Suppressor macrophage (primary cell): ENCODE data around the gene ARHGAP8.
A peak's percentile ranks its signal among the peaks of the same experiment; 100 is the strongest.
"Not testable (repeated sequence)": the region's sequence is repeated elsewhere in the genome, so short reads cannot be mapped to it uniquely, and the experiment has no call there.

Experiments used
- DNase-seq, 4 experiments: peaks; one replicate each; pipeline ENCODE4 v3.0.0-alpha.2; 2020 to 2022

The ARHGAP8 gene

DNA sequence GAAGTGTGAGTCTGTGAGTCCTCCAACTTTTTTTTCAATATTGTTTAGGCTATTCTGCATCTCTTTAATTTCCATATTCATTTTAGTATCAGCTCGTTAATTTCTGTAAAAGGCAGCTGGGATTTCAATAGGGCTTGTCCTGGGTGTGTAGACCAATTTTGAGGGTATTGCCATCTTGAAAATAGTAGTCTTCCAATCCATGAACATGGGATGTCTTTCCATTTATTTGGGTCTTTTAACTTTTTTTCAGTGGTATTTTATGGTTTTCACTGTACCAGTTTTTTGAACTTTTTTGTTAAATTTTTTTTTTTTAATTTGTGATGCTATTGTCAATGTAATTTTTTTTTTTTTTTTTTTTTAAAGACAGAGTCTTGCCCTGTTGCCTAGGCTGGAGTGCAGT, 79.5 kb downstream of the ARHGAP8 start:
- DNase-seq, result no peak

DNA sequence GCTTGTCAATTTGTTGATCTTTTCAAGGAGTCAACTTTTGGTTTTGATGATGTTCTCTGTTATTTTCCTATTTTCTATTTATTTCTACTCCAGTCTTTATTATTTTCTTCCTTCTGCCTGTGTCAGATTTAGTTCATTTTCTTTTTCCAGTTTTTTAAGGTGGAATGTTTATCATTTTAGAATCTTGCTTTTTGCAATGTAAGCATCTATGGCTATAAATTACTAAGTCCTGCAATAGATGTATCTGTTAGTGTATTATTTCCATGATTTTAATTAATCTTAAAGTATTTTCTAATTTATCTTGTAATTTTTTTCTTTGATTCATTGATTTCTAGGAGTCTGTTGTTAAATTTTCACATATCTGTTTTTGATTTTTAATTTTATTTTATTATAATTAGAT, 81.7 kb downstream of the ARHGAP8 start:
- DNase-seq, result no peak

DNA sequence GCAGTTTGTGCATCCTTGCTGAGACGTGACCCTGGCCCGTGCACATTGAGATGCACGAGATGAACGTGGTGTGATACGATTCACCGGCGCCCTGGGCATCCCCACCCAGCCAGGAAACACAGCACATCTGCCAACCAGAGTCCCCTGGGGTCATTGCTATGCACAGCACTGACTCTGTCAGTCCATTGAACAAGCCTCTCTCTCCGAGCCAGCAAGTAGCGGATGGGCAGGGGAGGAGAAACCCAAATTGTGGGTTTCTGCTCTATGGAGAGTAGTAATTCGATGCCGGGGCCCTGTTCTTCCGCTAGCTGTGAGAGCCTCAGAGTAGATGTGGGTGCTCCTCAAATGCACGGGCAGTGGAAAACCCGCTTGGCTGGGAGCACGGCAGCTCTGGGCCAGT, 85.1 kb downstream of the ARHGAP8 start:
- DNase-seq, result no peak

DNA sequence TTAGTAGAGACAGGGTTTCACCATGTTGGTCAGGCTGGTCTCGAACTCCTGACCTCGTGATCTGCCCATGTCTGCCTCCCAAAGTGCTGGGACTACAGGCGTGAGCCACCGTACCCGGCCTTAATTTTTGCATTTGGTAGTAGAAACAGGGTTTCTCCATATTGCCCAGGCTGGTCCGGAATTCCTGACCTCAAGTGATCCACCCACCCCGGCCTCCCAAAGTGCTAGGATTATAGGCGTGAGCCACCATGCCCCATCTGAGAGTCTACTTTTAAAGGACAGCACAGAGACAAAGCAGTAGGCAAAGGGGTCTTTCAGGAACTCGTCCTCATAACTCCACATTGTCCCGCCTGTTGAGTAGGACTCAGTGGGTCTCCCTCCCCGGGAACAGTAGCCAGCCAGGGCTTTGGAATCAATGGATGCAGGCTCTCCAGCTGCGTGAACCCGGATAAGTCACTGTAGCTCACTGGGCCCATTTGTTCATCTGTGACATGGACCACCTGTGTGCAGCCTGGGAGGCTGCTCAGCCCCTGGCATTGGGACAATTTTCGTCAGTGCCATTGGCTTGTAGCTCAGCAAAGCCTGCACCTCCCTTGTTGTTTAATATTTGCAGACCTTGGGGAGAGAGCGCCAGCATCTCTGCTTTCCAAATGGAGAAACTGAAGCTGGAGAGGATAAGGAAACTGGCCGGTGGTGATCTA, 86.1 kb downstream of the ARHGAP8 start:
- DNase-seq, result no peak

DNA sequence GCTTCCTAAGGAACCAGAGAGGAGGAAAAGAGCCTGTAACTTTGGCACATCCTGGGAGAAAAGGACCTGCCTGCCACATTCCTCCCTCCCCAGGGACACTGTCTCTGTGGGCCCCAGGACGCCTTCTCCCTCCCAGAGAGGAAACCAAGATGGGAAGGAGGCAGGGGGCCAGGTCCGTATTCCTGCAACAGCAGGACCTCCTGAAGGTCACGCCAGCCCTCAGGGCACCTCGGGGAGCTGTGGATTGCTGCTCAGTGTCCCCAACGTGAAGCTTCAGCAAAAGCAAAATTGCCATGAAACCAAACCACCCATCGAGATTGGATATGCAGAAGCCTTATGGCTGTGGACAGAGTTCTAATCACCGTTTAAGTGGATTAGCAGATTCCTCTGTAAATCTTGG, 86.7 kb downstream of the ARHGAP8 start:
- no peak for DNase-seq

DNA sequence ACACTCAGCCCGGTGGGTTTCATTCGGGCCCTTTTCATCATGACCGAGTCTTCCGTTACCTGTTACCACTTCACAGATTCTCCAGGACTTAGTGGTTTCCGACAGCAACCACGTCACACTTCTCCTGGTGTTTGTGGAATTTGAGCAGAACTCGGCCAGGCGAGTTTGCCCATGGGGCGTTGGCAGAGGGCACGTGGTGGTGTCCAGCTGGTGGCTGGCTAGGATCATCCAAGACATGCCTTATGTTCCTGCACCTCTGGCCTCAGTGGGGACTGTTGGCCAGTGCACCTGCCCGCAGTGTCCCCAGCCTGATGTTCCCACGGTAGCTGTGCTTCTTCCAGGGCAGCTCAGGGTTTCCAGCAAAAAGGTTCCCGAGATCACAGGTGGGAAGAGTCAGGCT, 87.3 kb downstream of the ARHGAP8 start:
- DNase-seq, result no peak

DNA sequence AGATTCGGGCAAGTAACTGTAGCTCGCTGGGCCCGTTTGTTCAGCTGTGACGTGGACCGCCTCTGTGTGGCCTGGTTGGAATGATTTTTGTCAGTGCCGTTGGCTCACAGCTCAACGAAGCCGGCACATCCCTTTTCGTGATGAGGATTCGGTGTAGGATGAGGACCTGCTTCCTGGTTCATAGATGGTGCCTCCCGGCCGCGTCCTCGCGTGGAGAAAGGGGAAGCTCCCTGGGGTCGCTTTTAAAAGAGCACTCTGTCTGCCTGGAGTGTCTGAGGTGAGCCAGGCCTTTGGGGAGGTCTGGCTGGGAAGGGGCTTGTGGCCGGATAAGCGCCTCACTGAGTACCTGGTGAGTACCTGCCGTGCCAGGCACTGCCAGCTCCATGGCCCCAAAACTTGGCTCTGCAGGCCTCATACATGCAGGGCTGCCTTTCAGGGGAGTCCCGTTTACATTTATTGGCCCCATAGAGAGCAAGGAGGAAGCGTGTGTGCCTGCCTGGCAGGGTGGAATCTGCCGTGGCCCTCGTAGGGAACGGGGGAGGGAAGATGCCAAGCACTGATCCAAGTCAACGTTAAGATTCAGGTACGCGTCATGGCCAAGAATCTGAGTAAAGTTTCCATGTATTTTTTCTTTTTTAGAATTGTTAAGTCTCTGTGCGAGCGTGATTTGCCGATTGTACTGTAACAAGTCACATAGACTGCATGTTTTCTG, 88.4 kb downstream of the ARHGAP8 start:
- DNase-seq, result peak in 1 of 4 experiments; percentile 7

DNA sequence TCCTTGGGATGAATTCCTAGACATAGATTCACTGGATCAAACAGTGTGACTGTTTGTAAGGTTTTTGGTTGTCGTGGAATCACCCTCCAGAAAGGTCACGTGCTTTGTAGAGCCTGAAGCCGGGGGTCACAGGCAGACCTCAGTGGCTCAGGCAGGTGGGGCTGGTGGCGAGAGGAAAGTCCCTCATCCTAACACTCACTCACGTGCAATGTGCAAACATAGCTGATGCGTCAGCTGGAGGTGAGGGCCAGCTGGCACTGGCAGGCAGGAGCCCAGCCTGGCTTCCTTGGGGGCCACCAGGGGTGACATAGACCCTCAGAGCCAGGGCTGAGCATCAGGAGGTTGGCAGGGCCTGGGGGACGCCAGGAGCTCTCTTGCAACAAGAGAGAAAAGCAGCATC, 90.0 kb downstream of the ARHGAP8 start:
- no peak for DNase-seq

DNA sequence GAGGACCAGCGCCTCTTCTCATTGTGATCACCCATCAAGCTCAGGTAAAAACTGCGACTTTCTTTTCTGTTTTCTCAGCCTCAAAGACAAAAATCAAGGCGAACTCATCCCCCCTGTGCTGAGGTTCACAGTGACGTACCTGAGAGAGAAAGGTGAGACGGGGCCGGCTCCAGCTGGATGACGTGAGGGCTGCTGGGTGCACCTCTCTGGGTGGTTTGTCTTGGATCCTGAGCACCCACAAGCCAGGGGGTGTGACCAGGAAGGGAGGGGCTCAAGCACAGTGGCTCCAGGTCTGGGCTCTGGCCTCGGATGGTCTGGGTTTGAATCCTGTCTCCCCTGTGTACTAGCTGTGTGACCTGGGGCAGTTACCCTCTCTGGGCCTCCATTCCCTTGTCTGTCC, 92.8 kb downstream of the ARHGAP8 start:
- DNase-seq, result no peak

DNA sequence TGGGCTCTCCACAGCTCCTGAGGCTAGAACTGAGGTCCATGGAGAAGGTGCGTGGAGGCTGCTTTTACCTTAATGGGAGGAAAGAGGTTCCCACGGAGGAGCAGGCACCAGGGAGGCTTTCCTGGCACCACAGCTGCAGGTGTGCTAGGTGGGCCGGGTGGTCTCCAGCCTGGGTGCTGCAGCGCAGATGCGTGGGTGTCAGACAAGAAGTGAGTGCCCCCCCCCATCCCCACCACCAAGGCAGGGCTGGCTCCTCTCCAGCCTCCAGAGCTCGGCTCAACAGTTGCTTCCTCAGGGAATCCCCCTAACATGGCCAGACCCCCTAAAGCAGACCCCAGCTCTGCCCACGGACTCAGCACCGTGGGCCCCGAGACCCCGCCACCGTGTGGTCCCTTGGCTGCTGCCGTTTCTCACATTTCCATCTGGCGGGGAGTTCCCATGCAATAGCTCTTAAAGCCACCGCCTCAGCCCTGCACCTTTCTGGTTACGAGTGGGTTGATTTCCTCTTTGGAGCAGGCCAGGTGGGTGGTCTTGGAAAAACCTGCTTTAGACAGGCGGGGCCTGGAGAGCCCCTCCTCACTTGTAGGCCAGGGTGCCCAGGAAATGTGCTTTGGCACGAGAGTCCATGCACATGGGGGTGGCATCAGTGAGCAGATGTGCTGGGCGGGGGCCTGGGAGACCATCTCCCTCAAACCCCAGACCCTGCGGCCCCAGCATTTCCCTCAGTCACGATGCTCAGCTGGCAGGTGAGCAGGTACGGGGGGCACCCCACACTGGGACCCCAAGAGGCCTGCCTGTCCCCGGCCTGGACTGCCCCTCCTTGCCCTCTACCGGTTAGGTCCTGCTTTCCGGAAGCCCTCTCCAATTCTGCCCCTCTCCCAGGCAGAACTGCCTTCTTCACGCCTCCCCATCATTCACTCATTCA, 93.7 kb downstream of the ARHGAP8 start:
- no peak for DNase-seq

DNA sequence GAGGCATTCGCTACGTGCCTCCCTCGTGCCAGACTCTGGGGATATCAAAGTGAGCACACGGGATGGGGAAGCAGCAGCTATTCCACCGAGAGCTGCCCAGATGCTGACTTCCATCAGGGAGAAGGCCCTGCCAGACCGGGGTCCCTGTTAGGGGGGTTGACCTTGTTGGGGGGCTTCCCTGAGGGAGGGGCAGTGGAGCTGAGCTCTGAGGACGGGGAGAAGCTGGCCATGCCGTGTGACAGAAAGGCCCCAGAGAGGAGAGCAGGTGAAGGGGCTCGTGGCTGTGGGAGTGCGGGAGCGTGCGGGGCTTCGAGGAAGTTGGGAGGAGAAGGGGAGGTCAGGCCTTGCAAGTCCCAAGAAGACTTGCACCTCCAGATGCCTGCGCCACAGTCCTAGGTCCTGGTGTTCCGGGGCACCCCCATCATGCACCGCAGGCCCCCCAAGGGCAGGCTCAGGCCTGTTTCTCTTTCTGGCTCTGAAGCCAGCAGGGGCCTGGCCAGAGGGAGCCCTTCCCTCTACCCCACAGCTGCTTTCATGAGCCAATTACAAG, 94.4 kb downstream of the ARHGAP8 start:
- DNase-seq, result no peak

DNA sequence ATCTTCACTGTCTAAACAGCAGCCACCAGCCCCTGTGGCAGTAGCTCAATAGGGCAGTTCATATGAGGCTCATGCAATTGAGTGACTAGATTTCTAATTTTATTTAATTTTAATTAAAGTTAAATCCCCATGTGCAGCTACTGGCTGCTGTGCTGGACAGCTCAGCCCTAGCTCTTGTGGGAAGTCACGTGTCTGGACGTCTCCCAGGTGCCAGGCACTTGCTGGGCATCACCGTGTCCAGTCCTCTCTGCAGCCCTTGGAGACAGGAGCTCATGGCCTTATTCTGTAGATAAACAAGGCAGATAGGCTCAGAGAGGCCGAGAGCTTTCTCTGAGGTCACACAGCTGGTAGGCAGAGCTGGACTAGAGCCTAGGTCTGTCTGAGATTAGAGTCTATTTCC, 95.0 kb downstream of the ARHGAP8 start:
- DNase-seq, result no peak

DNA sequence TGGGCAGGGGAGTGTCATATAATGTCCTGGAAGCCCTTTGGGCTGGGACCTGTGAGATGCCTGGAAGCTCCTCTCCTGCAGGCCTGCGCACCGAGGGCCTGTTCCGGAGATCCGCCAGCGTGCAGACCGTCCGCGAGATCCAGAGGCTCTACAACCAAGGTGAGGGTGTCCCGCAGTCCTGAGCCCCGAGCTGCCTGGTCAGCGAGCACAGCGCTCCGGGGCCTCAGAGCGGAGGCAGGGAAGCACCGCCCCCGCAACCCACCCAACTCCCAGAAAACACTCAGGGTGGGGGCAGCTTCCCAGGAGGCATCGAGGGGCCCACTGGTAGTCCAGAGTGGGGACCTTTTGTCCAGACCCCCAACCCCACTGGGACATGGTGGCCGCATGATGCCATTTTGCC, 95.5 kb downstream of the ARHGAP8 start:
- DNase-seq, result no peak

DNA sequence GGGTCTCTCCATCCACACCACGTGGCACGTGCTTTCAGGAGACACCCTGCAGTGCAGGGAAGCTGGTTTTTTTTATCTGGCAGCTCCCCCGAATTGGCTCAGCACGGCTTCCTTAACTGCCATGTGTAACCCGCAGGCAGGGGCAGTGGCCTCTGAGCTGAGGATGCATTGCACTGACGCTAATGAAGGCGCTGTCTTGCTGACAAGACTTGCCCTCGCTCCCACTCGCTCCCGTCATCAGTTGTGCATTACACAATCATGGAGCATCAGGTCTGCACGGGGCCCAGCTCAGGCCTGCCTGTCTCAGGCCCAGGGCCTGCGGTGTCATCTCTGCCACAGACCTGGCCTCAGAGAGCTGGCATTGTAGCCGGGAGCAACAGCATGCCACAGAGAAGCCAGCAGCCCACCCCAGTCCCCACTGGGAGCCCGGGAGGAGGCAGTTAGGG, 95.9 kb downstream of the ARHGAP8 start:
- no peak for DNase-seq

DNA sequence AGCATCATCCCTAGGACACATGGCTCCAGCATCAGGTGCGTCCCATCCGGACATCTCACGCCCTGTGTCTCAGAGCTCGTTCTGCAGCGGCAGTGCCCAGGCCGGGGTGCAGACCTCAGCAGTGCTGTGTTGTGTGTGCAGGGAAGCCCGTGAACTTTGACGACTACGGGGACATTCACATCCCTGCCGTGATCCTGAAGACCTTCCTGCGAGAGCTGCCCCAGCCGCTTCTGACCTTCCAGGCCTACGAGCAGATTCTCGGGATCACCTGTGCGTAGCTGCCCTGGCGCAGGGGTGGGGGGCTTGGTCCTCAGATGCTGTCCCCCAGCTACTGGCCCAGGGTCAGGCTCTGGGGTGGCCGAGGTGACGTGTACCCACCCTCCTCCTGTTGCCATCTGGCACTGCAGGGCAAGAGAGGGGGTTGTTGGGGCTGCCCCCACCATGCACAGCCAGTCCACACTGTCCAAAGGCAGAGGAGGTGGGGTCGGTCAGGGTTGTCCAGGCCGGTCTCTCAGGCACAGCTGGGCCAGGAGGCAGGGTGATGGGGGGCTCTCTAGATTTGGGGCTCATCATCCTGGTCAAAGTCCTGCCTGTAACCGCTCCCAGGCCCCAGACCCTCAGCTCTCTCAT, 96.5 kb downstream of the ARHGAP8 start:
- DNase-seq, result no peak

DNA sequence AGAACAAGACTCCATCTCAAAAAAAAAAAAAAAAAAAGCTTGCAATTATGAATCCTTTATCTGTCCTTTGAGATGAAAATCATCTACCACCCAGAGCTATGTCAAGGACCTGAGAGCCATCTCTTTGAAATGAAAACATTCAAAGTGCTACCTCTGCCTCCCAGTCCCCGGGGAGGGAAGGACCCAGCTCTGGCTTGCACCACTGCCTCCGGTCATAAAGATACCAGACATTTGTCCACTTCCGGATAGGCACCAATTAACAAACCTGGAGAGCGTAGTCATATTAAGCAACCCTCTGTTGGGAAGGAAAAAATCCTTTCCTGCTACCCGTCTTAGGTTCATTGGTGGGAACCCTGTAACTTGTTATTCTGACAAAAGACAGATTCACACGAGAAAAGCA, 98.6 kb downstream of the ARHGAP8 start:
- DNase-seq, result no peak

DNA sequence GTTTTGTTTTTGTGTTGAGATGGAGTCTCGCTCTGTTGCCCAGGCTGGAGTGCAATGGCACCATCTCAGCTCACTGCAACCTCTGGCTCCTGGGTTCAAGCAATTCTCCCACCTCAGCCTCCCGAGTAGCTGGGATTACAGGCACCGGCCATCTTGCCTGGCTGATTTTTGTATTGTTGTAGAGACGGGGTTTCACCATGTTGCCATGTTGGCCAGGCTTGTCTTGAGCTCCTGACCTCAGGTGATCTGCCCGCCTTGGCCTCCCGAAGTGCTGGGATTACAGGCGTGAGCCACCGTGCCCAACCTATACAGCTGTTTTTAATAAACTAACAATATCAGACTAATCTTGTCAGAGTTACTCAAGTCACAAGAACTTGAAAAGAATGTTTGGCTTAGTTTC, 102.3 kb downstream of the ARHGAP8 start:
- DNase-seq, result not testable (repeated sequence)

DNA sequence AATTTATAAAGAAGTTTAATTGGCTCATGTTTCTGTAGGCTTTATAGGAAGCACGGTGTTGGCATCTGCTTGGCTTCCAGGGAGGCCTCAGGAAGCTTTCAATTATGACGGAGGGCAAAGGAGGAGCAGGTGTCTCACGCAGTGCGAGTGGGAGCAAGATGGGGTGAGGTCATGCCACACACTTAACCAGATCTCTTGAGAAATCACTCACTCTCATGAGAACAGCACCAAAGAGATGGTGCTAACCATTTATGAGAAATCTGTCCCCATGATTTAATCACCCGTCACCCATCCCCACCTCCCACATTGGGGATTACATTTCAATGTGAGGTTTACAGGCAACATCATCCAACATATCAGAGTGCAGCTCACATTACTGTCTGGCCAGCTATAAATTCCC, 103.5 kb downstream of the ARHGAP8 start:
- no peak for DNase-seq

DNA sequence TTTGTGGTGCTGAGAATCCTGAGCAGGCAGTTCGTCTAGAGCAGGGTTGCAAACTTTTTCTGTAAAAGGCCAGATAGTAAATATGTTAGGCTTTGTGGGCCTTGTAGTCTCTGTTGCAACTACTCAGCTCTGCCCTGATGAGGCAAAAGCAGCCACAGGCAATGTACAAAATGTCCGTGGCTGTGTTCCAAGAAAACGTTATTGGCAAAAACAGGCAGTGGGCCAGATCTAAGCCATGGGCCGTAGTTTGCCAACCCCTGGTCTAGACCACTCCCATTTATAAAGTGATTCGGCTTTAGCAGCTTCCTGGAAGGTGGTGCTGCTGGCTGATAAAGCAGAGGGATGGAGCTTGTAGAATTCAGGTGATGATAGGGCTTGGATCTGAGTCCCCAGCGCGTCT, 106.4 kb downstream of the ARHGAP8 start:
- DNase-seq, result not testable (repeated sequence)

DNA sequence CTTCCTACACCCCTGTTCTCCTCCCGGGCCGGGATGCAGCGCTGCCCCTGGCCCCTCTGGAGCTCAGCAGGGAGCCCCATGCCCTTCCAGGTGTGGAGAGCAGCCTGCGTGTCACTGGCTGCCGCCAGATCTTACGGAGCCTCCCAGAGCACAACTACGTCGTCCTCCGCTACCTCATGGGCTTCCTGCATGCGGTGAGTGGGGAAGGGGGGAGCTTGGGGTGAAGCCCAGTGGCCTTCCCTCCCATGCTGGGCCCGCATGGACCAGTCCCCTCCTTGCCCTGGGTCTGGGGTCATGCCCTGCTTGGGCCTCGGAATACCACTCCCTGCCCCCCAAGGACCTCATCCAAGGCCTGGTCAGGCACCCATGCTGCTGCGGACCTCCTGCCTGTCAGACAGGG, 107.3 kb downstream of the ARHGAP8 start:
- DNase-seq, result no peak

DNA sequence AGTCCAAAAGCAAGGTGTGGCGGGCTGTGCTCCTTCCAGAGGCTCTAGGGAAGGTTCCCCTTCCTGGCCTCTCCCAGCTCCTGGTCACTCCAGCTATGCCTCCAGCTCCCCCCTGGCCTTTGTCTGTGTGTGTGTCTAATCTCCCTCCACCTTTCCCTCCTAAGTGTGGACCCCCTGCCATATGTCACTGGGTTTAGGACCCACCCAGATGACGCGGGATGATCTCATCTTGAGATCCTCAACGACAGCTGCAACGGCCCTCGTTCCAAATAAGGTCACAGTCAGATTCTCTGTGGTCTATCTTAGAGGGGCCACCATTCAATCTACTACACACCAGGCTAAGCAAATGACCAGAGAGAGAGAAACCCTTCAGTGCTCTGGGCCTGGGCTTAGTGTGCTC, 107.9 kb downstream of the ARHGAP8 start:
- DNase-seq, result no peak

DNA sequence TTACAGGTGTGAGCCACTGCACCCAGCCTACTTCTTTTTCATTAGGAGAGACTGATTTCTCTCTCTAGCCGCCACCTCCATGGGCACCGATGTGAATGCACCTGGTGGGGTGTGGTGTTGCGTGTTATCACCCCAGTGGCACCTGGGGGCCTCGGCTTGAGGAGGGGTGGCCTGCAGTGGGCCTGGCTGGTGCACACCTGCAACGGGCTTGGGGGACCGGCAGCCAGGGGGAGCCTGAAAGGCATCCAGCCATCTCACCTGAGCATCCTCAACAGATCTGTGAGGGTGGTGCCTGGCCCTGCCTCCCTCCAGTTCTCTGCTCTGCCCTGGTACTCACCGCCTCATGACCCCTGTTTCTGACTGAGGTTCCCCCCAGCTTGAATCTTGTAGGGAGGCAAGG, 108.9 kb downstream of the ARHGAP8 start:
- DNase-seq, result no peak

DNA sequence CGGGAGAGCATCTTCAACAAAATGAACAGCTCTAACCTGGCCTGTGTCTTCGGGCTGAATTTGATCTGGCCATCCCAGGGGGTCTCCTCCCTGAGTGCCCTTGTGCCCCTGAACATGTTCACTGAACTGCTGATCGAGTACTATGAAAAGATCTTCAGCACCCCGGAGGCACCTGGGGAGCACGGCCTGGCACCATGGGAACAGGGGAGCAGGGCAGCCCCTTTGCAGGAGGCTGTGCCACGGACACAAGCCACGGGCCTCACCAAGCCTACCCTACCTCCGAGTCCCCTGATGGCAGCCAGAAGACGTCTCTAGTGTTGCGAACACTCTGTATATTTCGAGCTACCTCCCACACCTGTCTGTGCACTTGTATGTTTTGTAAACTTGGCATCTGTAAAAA, 109.9 kb downstream of the ARHGAP8 start:
- no peak for DNase-seq
